Cardiac septum (tissue), 1 donor: Measurements from ENCODE around the gene ACTG1. TPM values are rescaled to one million over a fixed set of nuclear protein-coding genes. Genes with fewer than 3 reads are reported as not detected.

Experiments
- total RNA-seq: library from RNA; stranded (reverse); fragmentation: NEBNext Ultra II Directional; extraction: Animal tissue kit (Norgen Biotek cat#: 25700); gene quantifications from one replicate; pipeline ENCODE4 v1.2.1, GENCODE V29; 2021
- donor health status: DM: no; HTN: no; CAD: no.

The ACTG1 gene
- total RNA-seq, 1 donor from 2014 or later = 634 TPM

Other genes starting within 250 kb of the ACTG1 start
- 36.0 TPM for gene SLC38A10, start 217.5 kb downstream of the ACTG1 start, total RNA-seq
- 13.5 TPM for gene BAHCC1, start 117.3 kb downstream of the ACTG1 start, total RNA-seq
- gene FSCN2, start 15.6 kb upstream of the ACTG1 start, total RNA-seq = 1.1 TPM
- gene FAAP100, start 39.6 kb upstream of the ACTG1 start, total RNA-seq = 13.6 TPM
- gene NPLOC4, start 124.3 kb upstream of the ACTG1 start, total RNA-seq = 107 TPM
- gene TSPAN10, start 124.4 kb upstream of the ACTG1 start, total RNA-seq = 0.30 TPM
- gene PDE6G, start 143.7 kb upstream of the ACTG1 start, total RNA-seq = not detected
- 17.9 TPM for gene OXLD1, start 153.8 kb upstream of the ACTG1 start, total RNA-seq
- gene CCDC137, start 153.9 kb upstream of the ACTG1 start, total RNA-seq = 8.2 TPM
- 19.1 TPM for gene ARL16, start 171.0 kb upstream of the ACTG1 start, total RNA-seq
- gene HGS, start 171.2 kb upstream of the ACTG1 start, total RNA-seq = 56.2 TPM
- gene MRPL12, start 190.6 kb upstream of the ACTG1 start, total RNA-seq = 117 TPM
- gene SLC25A10, start 199.5 kb upstream of the ACTG1 start, total RNA-seq = 6.3 TPM